Fibroblast of mammary gland (primary cell): ENCODE results near the gene RPF1.
"Not testable (repeated sequence)": the region's sequence is repeated elsewhere in the genome, so short reads cannot be mapped to it uniquely, and the experiment has no call there.

Experiments
- DNase-seq: peaks from one replicate; pipeline ENCODE4 v3.0.0-alpha.2; 2010; ENCODE audit warnings: low read depth
- H3K4me3 ChIP-seq: 2 replicates; pipeline ENCODE4 v1.5.1; 2011; ENCODE audit warnings: low read depth, mild to moderate bottlenecking, low read length, moderate library complexity; ENCODE audit not compliant: control insufficient read depth
- TF ChIP-seq, protein P1 (sequence below): conservative IDR thresholded peaks from 2 replicates; pipeline ENCODE4 v1.5.1; 2011; ENCODE audit warnings: low read depth, low read length, inconsistent platforms; ENCODE audit not compliant: control insufficient read depth, insufficient read depth

Gene RPF1

DNA sequence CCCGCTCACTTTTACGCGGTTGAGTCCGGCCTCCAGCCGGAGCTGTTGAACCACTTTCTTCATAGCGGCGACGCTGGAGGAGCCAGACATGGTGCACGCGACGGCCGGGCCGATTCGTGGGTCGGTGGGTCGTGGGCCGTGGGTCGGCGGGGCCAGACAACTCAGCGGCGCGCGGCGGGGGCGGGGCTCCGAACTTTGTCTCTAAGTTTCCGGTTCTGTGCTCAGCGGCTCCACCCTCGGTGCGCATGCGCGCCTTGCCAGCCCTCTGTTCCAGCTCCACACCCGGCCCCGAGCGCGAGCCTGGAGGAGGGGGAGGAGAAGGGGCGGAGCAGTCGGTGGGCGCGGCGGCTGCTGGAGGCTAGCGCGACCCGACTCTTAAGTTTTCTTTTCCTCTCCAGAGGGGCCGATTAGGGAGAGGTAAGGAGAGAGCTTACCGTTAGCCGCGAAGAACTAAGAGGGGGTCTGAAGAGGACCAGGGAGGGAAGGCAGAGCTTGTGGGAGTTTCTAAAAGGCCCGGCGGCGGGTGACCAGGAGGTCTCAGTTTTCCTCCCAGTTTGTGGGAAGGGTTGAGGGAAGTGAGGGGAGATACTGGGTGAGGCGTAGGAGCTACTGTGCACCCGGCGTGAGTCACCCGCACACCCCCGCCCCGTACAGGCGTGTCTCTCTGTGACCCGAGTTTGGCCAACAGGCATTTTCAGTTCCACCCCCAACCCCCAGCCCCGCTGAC is 27.1 kb downstream of the RPF1 start, which contains the start of the genes GNG5 and SPATA1:
Gene GNG5, minus strand, starts transcription at position 580 of the 727 bp plus-strand sequence. Its CDS starts 490 bp downstream, at position 90.
Gene SPATA1, plus strand, starts transcription at position 385 of the 727 bp plus-strand sequence. CDS start 9,974 bp downstream, outside the sequence.
- TF ChIP-seq, protein P1, sequence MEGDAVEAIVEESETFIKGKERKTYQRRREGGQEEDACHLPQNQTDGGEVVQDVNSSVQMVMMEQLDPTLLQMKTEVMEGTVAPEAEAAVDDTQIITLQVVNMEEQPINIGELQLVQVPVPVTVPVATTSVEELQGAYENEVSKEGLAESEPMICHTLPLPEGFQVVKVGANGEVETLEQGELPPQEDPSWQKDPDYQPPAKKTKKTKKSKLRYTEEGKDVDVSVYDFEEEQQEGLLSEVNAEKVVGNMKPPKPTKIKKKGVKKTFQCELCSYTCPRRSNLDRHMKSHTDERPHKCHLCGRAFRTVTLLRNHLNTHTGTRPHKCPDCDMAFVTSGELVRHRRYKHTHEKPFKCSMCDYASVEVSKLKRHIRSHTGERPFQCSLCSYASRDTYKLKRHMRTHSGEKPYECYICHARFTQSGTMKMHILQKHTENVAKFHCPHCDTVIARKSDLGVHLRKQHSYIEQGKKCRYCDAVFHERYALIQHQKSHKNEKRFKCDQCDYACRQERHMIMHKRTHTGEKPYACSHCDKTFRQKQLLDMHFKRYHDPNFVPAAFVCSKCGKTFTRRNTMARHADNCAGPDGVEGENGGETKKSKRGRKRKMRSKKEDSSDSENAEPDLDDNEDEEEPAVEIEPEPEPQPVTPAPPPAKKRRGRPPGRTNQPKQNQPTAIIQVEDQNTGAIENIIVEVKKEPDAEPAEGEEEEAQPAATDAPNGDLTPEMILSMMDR = no peak
- peak within 1 kb of the TSS; percentile 83 for H3K4me3 ChIP-seq
- DNase-seq = peak; percentile 94

DNA sequence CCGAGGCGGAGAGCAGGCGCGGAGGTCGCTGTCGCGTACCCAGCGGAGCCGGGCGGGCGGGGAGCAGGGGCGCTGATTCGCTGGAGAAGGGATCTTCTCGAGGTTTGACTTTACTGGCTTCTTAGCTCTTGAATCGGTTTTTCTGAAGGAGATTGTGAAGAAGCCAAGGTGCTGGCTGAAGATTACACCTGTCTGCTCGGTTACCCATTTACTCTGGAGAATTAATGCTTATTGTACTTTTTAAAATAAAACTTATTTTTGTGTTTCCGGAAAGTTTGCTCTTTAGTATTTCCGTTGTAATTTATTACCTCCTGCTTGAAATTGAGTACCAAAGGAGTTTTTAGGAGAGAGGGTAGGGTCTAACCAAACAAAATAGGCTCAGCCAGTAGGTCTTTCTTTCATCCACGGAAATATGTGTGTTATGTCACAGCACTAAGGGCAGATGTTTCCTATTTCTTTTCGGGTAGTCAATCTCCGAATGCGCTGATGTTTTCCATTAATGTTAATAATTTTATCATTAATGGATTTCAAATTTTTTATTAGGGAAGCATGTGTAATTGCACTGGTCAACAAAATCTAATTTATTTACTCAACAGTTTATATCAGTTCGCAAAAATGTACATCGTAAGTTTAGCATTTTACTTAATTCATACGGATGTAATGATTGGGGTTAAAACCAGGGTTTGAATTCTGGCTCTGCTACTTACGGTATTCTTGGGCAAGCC is 27.8 kb downstream of the RPF1 start:
- peak; percentile 5 for DNase-seq
- TF ChIP-seq, protein P1 = no peak

DNA sequence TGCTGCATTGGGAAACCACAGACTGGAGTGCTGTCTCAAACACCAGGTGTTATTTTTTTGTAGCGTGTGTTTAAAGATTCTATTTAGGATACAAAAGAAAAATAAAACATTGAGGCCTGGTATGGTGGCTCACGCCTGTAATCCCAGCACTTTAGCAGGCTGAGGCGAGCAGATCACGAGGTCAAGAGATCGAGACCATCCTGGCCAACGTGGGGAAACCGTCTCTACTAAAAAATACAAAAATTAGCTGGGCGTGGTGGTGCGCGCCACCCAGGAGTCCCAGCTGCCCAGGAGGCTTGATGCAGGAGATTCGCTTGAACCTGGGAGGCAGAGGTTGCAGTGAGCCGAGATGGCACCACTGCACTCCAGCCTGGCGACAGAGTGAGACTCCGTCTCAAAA is 28.8 kb downstream of the RPF1 start:
- not testable (repeated sequence) for H3K4me3 ChIP-seq, DNase-seq

More for the DNA sequence above, 27.8 kb downstream of the RPF1 start:
- peak overlapping the region; percentile 83 for H3K4me3 ChIP-seq

DNA sequence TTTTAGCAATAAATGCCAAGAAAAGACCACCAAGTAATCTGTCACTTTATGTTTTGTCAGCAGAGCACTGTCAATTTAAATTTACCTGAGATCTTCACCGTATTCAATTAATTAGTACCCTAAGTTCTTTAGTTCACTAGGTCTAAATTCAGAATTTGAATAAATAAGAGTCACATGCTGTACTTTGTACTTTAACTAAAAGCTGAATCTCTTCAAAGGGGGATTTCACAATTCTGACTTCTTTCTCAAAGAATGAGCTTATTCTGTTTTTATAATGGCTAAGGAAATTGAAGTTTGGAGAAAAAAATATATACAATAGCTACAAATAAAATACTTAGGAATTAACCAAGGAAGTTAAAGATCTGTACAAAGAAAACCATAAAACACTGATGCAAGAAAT is 29.4 kb downstream of the RPF1 start:
- DNase-seq = no peak

DNA sequence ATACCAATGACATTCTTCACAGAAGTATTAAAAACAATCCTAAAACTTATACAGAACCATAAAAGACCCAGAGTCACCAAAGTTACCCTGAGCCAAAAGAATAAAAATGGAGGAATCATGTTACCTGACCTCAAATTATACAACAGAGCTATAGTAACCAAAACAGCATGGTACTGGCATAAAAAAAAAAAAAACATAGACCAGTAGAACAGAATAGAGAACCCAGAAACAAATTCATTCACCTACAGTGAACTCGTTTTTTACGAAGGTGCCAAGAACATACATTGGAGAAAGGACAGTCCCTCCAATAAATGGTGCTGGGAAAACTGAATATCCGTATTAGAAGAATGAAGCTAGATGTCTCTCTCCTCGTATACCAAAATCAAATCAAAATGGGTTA is 30.0 kb downstream of the RPF1 start:
- TF ChIP-seq, protein P1 = no peak
- DNase-seq = no peak
- H3K4me3 ChIP-seq = no peak overlapping the region

More for the DNA sequence above, 29.4 kb downstream of the RPF1 start:
- no peak overlapping the region for H3K4me3 ChIP-seq
- TF ChIP-seq, protein P1 = no peak

DNA sequence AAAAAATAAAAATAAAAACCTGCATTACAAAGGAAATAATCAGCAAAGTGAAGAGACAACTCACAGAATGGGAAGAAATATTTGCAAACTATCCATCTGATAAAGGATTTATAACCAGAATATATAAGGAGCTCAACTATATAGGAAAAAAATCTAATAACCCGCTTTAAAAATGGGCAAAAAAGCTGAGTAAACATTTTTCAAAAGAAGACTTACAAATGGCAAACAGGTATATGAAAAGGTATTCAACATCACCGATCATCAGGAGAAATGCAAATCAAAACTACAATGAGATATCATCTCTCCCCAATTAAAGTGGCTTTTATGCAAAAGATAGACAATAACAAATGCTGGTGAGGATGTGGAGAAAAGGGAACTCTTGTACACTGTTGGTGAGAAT is 31.1 kb downstream of the RPF1 start:
- DNase-seq = no peak
- no peak overlapping the region for H3K4me3 ChIP-seq
- TF ChIP-seq, protein P1 = no peak

DNA sequence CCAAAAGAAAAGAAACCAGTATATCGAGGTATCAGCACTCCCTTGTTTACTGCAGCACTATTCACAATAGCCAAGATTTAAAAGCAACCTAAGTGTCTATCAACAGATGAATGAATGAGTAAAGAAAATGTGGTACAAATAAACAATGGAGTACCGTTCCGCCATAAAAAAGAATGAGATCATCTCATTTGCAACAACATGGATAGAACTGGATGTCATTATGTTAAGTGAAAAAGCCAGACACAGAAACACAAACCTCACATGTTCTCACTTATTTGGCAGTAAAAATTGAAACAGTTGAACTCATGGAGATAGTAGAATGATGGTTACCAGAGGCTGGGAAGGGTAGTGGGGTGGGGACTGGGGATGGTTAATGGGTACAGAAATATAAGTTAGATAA is 31.6 kb downstream of the RPF1 start:
- TF ChIP-seq, protein P1 = no peak
- H3K4me3 ChIP-seq = no peak overlapping the region
- DNase-seq = peak; percentile 4
